K562 (cell line): ENCODE results near the gene IFT122. TPM values are rescaled to one million over a fixed set of nuclear protein-coding genes. Genes with fewer than 3 reads are reported as not detected.

Experiments
- E2F8 ChIP-seq: fragments of 450-650 bp; IDR thresholded peaks from 2 replicates; pipeline ENCODE4 v1.7.1; 2018; ENCODE audit warnings: mild to moderate bottlenecking, low read depth; ENCODE audit not compliant: partially characterized antibody
- FOXM1 ChIP-seq, 2 experiments: fragments of 450-650 bp in 1 of 2; sonication (generic) in 1 of 2; formaldehyde crosslinking in 1 of 2; IDR thresholded peaks; 2 replicates each; pipeline versions ENCODE4 v1.6.1 to v1.9.0; 2017 to 2022; ENCODE audit warnings: low read depth in 2 of 2, mild to moderate bottlenecking in 2 of 2, missing genetic modification reagents in 1 of 2, moderate library complexity in 1 of 2
- KDM1A ChIP-seq, 2 experiments: fragments of 450-650 bp; IDR thresholded peaks; 2 replicates each; pipeline ENCODE4 v1.6.1; 2016; ENCODE audit warnings: mild to moderate bottlenecking in 2 of 2
- MNT ChIP-seq, 2 experiments: fragments of 450-650 bp; conservative IDR thresholded peaks; 2 replicates each; pipeline ENCODE4 v1.6.1; 2017; ENCODE audit warnings: mild to moderate bottlenecking in 2 of 2, moderate library complexity in 2 of 2
- PBX2 ChIP-seq, 2 experiments: IDR thresholded peaks in 1 of 2; conservative IDR thresholded peaks in 1 of 2; 2 replicates each; pipeline ENCODE4 v1.6.1; 2016; ENCODE audit warnings: low read depth in 2 of 2, mild to moderate bottlenecking in 1 of 2, missing compliant biosample characterization in 1 of 2, missing genetic modification characterization in 1 of 2, moderate library complexity in 1 of 2
- REST ChIP-seq, 2 experiments: fragments of 450-650 bp; formaldehyde crosslinking in 1 of 2; IDR thresholded peaks; 2 replicates each; pipeline versions ENCODE4 v1.4.0 to v1.6.1; 2014 to 2020; ENCODE audit warnings: mild to moderate bottlenecking in 2 of 2, borderline replicate concordance in 1 of 2, low read depth in 1 of 2
- RNF2 ChIP-seq: sonication (generic); IDR thresholded peaks from 2 replicates; pipeline ENCODE4 v1.6.1; 2016
- SLC30A9 ChIP-seq: fragments of 250-450 bp; sonication (Bioruptor Pico); IDR thresholded peaks from 2 replicates; pipeline ENCODE4 v1.8.0; 2022; ENCODE audit warnings: mild to moderate bottlenecking, moderate library complexity
- U2AF1 ChIP-seq: fragments of 200-400 bp; formaldehyde crosslinking; optimal IDR thresholded peaks from 2 replicates; pipeline ENCODE3; 2017; ENCODE audit warnings: mild to moderate bottlenecking, low read depth, low read length, moderate library complexity
- polyA plus RNA-seq, 8 experiments: library from polyadenylated mRNA; depleted of rRNA in 4 of 8; stranded (reverse) in 5 of 8; unstranded in 3 of 8; fragments of >200 nt; fragmentation: Nextera tagmentation in 2 of 8; fragmentation: Illumina TruSeq in 1 of 8; extraction: Ambion mirVana in 2 of 8; extraction: Trizol in 1 of 8; gene quantifications; 2 replicates each; pipeline versions ENCODE4 v1.2.1 to v1.2.3, GENCODE V29; 2011 to 2014; ENCODE audit warnings: inconsistent platforms in 1 of 8, missing spikeins in 1 of 8
- total RNA-seq, 7 experiments: library from RNA; depleted of rRNA in 6 of 7; stranded (reverse); fragments of >200 nt in 6 of 7; fragmentation: Illumina TruSeq in 2 of 7; extraction: Trizol in 2 of 7; gene quantifications; 2 replicates each; pipeline versions ENCODE4 v1.2.1 to v1.2.3, GENCODE V29; 2011 to 2021; ENCODE audit warnings: low replicate concordance in 1 of 7

The IFT122 gene
- total and polyA plus RNA-seq, 9 of the 15 experiments (the other 6 are each of a cell fraction or from before 2014, with no cell fraction given): 2.4 to 11.5 (median 7.7) TPM

GRCh38 chr3:129448186-129448895, 8.3 kb downstream of the IFT122 start (continued):
- TF ChIP-seq REST (IDR thresholded peaks at IDR 0.05; ENCODE audit: borderline replicate concordance) (peak; percentile 85), REST (CRISPR knock-in tag; IDR thresholded peaks at IDR 0.05; ENCODE audit: low read depth) (no peak), RNF2 (0 out of 2 replicates have a peak, but pooled peaks have one; percentile 57), MNT (conservative IDR thresholded peaks at IDR 0.05) (peak; percentile 73 to 86), E2F8 (peak; percentile 21), KDM1A (IDR thresholded peaks at IDR 0.05) (peak; percentile 58; a peak in 2 of 4 replicates), U2AF1 (no peak), SLC30A9 (CRISPR knock-in tag) (no peak), PBX2 (CRISPR knock-in tag; IDR thresholded peaks at IDR 0.05; ENCODE audit: low read depth) (no peak), PBX2 (tag; conservative IDR thresholded peaks at IDR 0.05; ENCODE audit: low read depth) (peak; percentile 68; the same call in 1 of the 2 replicates), FOXM1 (IDR thresholded peaks at IDR 0.05; ENCODE audit: low read depth) (0 out of 2 replicates have a peak, but pooled peaks have one; percentile 1), FOXM1 (CRISPR knock-in tag; IDR thresholded peaks at IDR 0.05; ENCODE audit: low read depth) (no peak)
